ENCODE measurements around the gene ANKRD18A.
"Not testable (repeated sequence)": the region's sequence is repeated elsewhere in the genome, so short reads cannot be mapped to it uniquely, and the experiment has no call there.

DNA sequence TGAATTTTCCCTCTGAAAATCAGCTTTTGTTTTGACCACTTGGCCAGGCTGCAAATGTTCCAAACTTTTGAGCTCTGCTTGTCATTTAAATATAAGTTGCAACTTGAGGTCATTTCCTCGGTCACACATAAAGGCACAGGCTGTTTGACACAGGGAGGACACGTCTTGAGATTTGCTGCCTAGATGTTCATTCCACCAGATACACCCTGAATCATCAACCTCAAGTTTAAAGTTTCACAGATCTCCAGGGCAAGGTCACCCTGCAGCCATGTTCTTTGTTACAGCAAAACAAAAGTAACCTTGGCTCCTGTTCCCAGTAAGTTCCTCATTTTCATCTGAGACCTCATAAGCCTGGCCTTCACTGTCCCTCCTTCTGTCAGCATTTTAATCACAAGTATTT, 59.3 kb downstream of the ANKRD18A start:
- TF ChIP-seq, protein P1, sequence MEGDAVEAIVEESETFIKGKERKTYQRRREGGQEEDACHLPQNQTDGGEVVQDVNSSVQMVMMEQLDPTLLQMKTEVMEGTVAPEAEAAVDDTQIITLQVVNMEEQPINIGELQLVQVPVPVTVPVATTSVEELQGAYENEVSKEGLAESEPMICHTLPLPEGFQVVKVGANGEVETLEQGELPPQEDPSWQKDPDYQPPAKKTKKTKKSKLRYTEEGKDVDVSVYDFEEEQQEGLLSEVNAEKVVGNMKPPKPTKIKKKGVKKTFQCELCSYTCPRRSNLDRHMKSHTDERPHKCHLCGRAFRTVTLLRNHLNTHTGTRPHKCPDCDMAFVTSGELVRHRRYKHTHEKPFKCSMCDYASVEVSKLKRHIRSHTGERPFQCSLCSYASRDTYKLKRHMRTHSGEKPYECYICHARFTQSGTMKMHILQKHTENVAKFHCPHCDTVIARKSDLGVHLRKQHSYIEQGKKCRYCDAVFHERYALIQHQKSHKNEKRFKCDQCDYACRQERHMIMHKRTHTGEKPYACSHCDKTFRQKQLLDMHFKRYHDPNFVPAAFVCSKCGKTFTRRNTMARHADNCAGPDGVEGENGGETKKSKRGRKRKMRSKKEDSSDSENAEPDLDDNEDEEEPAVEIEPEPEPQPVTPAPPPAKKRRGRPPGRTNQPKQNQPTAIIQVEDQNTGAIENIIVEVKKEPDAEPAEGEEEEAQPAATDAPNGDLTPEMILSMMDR (IDR thresholded peaks at IDR 0.05; ENCODE audit: low read length): not testable (repeated sequence)
- not testable (repeated sequence) for TF ChIP-seq EZH2 (optimal IDR thresholded peaks at IDR 0.05; ENCODE audit: low read depth, low read length)
